HG03095 (cell line): ENCODE results near the gene BTNL8.

Source experiments
- ATAC-seq: cut with Tn5 transposase; IDR thresholded peaks from one replicate; pipeline ENCODE4 v1.9.1; 2021; ENCODE audit warnings: moderate library complexity; ENCODE audit not compliant: unreplicated experiment

BTNL8 gene

GRCh38 chr5:180898621-180899246 lies at the start of gene BTNL8:
Gene BTNL8 (plus strand): TSS chr5:180899159. CDS start chr5:180899311, 152 bp downstream.
- no peak for ATAC-seq

DNA sequence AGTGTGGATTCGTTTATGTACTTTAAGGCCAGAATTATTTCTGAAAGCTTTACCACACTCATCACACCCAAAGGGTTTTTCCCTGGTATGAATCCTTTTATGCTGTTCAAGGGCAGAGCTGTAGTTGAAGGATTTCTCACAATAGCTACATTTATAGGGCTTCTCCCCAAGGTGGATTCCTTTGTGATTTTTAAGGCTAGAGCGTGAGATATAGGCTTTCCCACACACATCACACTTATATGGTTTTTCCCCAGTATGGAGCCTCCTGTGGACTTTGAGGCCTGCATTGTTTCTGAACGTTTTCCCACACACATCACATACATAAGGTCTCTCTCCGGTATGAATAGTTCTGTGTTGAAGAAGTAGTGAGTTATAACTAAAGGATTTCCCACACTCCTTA lies 49.1 kb upstream of the BTNL8 start:
- no peak for ATAC-seq

- no peak for ATAC-seq
These were observed 48.4 kb upstream of the BTNL8 start for GRCh38 chr5:180850434-180851078.

- no peak for ATAC-seq
These were observed 46.5 kb upstream of the BTNL8 start for GRCh38 chr5:180852495-180852894.

DNA sequence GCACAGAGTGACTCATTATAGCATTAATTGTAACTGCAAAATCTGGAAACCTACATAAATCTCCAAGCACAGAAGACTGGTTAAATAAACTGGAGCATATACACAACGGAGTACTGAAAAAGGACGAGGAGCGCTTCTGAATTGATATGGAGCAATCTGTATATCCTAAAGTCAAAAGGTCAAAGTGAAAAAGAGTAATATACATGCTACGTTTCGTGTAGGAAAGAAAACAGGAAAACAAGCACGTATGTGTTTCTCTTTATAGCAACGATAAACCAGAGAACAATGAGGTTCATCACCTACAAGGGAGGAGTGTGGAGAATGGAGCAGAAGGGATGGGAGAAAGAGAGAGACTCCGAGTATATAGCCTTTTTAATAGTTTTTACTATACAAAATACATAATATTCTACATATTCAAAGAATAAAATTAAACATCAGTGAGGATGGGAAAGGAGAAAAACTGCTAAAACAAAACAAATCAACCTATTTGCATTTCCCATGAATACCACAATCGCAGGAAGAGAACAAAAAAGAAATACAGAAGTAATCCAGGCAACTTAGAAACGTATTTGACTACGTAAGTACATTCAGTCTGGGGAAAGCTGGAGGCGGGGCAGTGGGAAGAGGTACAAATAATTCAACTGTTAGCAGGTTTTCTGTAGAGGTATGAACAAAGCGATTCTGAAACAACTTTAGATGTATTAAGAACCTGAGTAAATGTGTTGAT lies 45.7 kb upstream of the BTNL8 start:
- ATAC-seq, result no peak

DNA sequence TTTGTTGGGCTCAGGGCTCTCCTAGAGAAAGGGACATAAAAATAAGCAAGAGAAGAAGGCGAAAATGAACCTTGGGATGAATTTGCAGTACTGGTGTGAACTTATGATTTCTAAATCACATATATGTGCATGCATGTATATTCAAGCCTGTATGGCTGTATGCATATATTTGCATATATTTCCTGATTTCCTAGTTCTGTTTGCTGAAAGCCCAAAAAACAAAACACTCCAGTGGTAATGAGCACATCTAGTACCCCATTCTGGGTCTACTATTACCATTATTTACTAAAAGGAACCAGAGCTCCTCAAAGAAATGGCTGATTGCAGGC lies 45.1 kb upstream of the BTNL8 start:
- no peak for ATAC-seq

GRCh38 chr5:180858586-180858985 lies 40.4 kb upstream of the BTNL8 start:
- no peak for ATAC-seq

- peak; percentile 49 for ATAC-seq
These were observed 38.6 kb upstream of the BTNL8 start for GRCh38 chr5:180860273-180860886.

GRCh38 chr5:180860887-180861822 lies 37.8 kb upstream of the BTNL8 start, which contains the start of gene ZFP62:
Gene ZFP62 (minus strand): TSS chr5:180861276. CDS start chr5:180861219, 57 bp downstream.
- peak; percentile 85 for ATAC-seq

- ATAC-seq, result no peak
These were observed 36.3 kb upstream of the BTNL8 start for GRCh38 chr5:180862645-180863044.

DNA sequence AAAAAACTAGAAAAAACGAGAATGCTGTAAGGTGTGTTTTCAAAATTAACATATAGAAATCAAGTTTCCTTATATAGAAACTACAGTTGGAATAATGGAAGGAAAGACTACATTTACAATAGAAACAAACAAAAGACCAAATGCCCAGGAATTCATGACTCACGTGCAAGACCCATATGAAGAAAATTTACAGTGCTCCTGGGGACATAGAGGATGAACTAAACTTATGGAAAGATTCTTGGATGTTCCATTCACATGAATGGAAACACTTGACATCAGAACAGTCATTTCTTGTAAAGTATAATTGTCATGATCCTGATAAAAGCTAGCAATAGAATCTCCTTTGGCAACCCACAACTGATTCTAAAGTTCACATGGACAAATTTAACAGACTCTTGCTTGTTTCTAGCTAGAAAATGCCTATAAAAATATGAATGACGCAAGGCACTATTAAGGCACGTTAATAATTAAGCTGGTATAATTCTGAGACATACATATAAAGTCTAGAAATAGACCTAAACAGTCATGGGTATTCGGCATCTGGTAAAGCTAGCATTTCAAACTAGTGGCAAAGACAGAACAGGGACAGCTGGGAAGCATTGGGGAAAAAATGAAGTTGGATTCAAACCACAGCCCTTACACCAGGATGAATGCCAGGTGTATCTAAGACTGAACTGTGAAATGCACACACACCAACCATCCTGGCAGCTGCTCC lies 32.8 kb upstream of the BTNL8 start:
- ATAC-seq, result no peak

DNA sequence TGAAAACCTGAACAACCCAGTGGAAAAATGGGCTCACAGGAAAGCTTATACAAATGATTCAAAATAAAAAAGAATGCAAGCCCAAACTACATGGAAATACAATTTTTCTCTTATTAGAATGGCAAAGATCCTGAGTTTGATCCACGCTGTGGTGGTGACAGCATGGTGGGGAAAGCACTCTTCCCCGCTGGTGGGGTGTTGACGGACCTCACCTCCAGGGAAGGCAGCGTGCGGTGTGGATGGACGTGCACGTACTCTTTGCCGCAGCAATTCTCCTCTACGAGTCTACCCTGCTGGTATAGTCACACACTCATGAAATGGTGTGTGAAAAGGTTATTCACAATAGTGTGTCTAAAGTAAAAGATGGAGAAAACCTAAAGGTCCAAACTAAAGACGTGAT lies 32.0 kb upstream of the BTNL8 start:
- ATAC-seq, result no peak

- ATAC-seq, result no peak
These were observed 30.0 kb upstream of the BTNL8 start for GRCh38 chr5:180868960-180869359.

- ATAC-seq, result no peak
These were observed 29.4 kb upstream of the BTNL8 start for GRCh38 chr5:180869587-180869986.

DNA sequence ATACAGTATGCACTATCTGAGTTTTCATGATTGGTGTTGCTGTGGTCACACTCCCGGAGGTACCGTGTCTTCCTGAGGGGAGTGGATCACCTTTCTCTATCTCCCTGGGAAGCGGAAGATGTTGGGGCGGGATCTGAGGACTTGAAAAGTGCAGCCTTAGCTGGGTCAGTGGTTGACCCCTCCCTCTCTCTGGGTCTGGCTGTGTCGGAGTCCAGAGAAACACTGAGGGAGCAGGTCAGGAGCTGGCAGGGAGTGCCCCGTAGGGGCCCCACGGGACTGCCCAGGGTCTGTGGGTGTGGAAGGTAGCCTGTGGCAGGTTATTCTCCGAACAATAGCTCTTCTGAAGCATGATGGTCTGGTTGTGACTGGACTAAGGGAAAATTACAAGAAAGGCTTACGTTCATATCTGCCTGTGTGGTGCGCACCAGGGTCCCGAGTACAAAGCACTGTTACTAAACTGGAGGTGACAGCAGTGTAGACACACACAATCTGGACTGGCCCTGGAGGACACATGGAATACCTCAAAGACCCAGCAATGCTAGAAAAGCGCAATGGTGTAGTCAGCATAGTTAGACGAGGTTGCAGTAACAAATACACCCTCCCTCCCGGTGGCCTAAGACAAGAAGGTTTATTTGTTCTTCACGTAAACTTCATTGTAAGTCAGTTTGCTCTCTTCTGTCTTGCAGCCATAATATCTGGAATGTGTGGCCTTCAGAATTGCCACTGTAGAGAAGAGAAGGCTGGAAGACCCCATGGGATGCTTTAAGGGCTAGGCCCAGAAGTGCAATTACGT lies 28.5 kb upstream of the BTNL8 start:
- ATAC-seq, result no peak

- ATAC-seq, result no peak
These were observed 26.5 kb upstream of the BTNL8 start for GRCh38 chr5:180872419-180872818.

DNA sequence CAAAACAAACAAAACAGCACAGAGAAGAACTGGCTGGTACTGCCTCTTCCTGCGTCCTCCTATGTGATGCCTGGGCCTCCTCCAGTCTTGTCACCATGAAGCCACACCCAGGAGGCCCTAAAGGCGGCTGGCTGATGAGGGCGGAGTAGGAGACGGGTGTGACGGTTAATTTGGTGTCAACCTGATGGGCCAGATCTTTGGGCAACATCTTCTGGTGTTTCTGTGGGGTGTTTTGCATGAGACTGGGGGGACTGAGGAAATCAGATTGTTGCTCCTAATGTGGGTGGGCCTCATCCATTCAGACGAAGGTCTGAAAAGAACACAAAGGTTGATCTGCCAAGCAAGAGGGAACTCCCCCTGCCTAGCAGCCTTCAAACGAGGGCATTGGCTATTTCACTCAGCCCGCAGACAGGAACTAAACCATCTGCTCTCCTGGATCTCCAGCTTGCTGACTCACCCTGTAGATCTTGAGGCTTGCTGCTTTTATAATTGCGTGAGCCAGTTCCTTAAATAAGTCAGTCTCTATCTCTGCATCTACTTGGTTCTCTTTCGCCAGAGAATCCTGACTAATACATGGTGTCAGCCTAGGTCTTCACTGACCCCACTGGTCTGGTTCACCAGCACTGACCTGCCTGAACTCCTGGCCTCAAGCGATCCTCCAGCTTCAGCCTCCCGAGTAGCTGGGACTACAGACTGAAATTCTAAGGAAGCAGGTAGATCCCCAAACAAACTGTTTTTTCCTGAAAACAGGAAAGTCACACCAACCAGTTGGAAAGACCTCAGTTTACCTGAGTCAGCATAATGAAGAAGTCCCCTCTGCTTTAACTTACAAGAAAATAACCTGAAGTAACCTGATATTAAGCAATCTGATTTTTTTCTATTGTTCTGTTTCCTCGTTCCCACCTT lies 25.1 kb upstream of the BTNL8 start:
- peak; percentile 76 for ATAC-seq
